GM21717 (cell line): ENCODE results near the gene DDO.
"Not testable (repeated sequence)": the region's sequence is repeated elsewhere in the genome, so short reads cannot be mapped to it uniquely, and the experiment has no call there.

Experiments
- ATAC-seq: cut with Tn5 transposase; IDR thresholded peaks from one replicate; pipeline ENCODE4 v1.9.1; 2021; ENCODE audit warnings: mild to moderate bottlenecking, moderate library complexity; ENCODE audit not compliant: unreplicated experiment

The DDO gene, protein sequence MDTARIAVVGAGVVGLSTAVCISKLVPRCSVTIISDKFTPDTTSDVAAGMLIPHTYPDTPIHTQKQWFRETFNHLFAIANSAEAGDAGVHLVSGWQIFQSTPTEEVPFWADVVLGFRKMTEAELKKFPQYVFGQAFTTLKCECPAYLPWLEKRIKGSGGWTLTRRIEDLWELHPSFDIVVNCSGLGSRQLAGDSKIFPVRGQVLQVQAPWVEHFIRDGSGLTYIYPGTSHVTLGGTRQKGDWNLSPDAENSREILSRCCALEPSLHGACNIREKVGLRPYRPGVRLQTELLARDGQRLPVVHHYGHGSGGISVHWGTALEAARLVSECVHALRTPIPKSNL

DNA sequence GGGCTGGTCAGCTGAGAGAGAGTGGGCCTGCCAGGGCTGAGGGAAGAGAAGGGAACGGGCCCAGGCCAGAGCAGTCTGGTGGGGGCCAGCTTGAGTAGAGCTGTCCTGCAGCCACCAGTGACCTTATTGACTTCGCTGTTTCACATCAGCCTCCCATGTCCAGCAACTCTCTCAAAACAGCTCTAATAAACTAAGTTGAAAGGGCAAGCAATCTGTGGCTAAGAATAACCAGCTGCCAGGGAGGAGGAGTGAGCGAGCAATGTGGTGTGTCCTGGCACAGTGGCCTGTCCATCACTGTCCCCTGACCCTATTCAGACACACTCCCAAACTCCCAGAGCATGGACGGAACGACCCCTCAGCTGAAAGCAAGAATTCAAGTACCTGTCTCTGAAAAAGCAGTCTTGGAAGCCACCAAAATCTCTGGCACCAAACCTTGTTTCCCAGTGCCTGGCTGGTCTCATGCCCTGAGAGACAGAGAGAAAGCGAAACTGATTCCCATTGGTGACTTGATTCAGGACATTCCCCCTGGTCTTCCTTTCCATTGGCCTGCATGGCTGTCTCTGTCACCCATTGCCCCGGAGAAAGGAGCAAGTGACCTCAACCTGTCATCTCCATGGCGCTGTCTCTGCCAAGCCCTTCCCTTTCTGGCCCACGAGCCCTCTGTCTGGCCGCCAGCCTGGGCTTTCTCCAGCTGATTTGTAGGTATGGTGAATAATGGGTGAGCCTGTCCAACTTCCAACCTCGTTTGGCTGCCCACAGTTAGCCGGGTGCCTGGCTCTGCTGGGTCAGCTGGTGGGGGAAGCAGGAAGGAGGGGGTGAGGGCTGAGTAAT lies at the start of gene DDO:
DDO (minus strand) TSS at position 490 of the 831 bp plus-strand sequence. CDS start 2,113 bp downstream, outside the sequence.
- peak; percentile 56 for ATAC-seq

DNA sequence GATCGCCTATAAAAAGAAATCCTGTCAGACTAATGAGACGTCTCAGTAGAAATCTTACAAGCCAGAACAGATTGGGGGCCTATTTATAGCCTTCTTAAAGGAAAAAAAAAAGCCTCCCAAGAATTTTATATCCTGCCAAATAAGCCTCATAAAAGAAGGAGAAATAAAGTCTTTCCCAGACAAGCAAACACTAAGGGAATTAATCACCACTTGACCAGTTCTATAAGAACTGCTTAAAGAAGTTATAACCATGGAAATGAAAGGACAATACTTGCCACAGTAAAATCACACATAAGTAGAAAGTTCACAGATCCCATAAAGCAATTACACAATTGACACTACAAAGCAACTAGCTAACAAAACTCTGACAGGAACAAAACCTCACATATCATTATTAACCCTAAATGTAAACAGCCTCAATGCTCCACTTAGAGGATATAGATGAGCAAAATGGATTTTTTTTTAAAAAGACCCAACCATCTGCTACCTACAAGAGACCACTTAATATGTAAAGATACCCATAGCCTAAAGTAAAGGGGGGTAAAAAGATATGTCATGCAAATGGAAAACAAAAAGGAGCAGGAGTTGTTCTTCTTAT lies 47.6 kb upstream of the DDO start:
- no peak for ATAC-seq

DNA sequence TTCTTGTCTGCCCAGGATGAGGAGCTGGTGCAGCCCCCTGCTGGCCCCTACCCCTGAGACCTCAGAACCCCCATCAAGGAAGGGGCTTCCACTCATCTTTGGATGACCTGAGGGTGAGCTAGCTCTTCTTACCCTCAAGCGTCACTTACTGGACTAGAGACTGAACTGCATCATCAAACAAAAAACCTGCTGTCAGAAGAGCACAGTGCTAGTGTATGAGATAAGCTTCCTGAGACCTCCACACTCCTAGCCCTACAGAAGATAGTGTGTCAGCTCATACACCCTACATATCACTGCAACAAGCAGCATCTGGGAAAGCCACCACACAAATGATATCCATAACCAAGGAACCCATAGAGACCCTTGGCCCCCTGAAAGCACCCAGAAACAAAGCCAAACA lies 46.0 kb upstream of the DDO start:
- no peak for ATAC-seq

DNA sequence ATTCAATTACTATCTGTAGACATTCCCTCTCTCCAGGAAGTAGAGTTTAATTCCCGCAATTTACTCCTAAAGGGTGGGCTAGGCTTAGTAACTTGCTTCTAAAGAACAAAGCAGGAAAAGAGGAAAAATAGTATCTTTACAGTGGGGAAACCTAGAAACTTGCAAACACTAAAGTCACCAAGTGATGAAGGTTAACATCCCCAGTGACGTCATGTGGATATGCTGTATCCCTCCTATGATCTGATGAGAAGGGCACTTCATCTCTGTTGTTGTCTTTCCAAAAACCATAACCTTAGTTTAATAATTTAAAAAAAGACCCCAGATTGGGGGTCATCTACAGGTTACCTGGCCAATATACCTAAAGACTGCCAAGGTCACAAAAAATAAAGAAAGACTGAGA lies 43.8 kb upstream of the DDO start:
- ATAC-seq = no peak

DNA sequence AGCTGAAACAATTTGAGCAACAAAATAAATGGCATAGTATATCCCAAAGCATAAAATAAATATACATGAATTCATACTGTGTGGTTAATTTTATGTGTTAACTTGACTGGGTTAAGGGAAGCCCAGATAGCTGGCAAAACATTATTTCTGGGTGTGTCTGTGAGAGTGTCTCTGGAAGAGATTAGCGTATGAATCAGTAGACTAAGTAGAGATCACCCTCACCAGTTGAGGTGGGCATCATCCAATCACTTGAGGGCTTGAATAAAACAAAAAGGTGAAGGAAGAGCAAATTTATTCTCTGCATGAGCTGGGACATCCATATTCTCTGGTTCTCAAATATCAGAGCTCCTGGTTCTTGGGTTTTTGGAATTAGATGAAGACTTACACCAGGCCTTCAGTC lies 43.1 kb upstream of the DDO start:
- no peak for ATAC-seq

DNA sequence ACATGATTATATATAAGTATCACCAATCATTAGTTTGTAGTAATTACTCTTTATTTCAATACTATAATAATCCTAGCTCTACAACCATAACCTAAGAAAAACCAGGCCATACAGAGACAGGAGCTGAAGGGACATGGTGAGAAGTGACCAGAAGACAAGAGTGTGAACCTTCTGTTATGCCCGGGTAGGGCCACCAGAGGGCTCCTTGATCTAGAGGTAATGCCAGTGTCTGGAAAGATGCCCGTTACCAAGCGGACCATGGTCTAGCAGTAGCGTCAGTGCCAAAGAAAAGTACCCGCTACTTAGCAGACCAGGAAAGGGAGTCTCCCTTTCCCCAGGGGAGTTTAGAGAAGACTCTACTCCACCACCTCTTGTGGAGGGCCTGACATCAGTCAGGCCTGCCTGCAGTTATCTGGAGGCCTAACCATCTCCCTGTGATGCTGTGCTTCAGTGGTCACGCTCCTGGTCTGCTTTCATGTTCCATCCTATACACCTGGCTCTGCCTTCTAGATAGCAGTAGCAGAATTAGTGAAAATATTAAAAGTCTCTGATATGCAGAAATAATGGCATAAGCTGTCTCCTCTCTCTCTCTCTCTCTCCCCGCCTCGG lies 42.3 kb upstream of the DDO start:
- not testable (repeated sequence) for ATAC-seq

DNA sequence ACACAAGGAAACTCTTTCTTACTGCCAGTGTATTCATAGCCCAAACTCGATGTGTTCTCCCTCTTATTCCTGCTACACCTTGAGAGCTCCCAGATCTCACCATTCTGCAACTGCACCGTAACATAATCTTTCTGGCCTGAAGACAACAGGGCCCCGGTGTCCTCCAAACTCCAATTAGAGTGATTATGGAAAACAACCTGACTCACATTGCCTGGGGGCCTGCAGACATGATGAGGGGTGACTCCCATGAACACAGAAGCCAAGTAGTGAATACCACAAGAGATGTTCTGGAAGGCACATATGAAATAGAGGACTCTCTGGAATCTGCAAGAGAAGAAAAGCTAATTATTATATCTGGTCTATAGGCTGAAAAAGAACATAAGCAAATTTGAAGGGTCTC lies 41.3 kb upstream of the DDO start:
- ATAC-seq = no peak

DNA sequence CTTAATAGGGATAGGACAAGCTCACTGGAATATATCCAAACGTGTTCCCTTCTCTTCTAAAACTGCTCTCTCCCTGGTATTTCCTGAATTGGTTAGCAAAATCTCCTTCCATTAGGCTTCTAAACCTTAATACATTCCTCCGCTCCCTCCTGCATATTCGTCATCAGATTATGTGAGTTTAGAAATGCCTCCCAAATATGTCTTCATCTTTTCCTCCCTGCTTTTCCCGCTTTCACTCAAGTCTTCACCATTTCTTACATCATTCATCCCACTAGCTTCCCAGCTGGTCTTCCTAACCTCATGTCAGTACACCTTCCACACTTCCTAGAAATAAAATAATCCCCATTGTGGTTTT lies 34.1 kb upstream of the DDO start:
- ATAC-seq = no peak

DNA sequence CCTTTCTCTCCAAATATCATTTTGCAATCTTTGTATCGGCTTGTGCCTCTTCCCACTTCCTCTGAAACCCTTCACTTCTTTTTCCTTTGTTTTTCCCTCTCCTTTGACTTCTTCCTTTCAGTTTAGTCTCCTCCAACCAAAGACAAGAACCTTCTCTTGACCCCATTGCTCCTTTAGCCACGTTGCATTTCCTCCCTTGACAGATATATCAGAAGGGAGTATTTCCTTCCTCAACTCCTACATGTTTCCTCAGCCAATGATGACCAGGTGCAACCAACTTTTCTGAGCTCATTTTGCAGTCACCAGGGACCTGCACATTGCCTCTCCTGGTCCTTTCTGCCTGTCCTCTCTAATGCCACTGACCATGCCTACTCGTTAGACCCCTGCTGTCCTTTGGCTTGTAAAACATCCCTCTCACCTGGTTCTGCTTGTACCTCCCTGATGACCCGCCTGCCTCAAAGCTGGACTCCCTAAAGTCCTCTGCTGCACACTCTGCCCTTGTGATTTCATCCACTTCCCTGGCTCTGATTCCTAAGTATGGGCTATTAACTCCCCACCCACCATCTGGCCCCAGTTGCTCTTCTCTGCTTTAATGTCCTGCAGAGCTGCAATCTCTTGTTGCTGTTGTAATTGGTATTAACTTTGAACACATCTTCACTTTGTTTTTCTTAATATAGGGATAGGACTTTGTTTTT lies 33.6 kb upstream of the DDO start:
- no peak for ATAC-seq

DNA sequence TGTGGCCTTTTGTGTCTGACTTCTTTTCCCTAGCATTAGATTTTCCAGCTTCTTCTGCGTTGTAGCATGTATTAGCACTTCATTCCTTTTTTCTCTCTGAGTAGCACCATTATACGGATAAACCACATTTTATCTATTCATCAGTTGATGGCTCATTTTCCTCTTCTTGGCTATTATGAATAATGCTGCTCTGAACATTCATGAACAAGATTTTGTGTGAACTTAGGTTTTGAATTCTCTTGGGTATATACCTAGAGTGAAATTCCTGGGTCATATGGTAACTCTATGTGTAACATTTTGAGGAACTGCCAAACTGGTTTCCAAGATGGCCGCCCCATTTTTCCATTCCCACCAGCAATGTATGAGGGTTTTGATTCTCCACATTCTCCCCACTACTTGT lies 32.4 kb upstream of the DDO start:
- no peak for ATAC-seq

DNA sequence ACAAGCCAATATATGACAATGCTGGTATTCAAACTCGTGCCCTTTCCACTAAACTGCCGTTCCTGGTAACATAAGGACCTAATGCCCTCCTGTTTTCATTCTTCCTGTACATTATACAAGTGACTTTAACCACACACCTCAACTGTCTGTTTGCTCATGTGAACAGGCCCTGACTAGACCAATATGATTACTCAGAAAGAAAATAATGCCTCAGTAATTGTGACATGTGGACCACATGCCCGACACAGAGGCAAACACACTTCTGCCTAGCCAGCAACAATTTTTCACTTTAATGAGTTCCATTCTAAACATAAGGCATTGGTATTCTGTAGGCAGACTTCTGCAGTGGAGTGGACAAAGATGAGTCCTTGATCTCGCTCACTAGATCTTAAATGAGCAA lies 31.0 kb upstream of the DDO start:
- ATAC-seq = no peak

DNA sequence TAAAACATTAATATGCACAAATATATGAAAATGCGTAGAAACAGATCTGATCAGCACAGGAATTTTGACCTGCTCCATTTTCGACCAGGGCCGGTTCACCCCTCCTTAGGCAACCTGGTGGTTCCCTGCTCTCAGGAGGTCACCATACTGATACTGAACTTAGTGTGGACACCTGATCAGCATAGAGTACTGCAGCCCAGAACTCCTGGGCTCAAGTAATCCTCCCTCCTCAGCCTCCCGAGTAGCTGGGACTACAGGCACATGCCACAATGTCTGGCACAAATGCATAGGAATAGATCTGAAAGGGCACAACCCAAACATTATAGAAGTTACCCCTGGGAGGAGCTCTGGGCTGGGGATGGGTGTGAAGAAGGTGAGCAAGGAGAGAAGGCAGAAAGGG lies 24.7 kb upstream of the DDO start:
- no peak for ATAC-seq

DNA sequence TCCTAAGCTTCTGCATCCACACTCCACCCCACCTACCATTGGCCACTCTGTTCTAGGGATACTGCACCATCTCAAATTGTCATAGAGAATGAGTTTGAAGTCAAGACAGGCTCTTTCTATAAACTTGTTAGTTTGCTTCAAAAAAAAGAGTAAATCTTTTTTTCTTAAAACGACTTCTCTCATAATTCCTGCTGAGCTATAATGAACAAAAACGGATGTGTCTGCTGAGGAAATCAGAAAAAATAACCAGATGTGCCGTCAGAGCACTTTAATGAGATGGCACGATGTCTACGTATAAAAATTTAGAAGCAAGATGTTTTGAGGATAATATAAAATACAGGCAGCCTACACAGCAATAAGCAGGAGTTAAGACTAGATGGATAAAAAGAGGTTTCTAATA lies 24.0 kb upstream of the DDO start:
- ATAC-seq = no peak

DNA sequence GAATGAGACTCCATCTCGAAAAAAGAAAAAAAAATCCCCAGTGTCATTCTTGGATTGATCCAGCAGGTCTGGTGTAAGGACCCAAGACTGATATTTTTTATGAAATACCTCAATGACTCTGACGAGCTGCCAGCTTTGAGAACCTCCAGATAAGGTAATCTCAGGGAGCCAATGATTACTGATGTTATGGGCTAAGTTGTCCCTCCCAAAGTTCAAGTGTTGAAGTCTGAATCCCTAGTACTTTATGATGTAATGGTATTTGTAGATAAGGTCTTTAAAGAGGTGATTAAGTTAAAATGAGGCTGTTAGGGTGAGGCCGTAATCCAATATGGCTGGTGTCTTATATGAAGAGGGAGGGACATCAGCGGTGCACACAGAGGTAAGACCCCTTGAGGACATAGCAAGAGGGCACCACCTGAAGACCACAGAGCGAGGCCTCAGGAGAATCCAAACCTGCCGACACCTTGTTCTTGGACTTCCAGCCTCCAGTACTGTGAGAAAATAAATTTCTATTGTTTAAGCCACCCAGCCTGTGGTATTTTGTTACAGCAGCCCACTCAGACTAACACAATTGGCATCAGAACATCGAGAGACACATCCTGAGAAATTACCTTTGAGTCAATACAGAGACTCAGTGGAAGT lies 19.7 kb upstream of the DDO start:
- no peak for ATAC-seq

DNA sequence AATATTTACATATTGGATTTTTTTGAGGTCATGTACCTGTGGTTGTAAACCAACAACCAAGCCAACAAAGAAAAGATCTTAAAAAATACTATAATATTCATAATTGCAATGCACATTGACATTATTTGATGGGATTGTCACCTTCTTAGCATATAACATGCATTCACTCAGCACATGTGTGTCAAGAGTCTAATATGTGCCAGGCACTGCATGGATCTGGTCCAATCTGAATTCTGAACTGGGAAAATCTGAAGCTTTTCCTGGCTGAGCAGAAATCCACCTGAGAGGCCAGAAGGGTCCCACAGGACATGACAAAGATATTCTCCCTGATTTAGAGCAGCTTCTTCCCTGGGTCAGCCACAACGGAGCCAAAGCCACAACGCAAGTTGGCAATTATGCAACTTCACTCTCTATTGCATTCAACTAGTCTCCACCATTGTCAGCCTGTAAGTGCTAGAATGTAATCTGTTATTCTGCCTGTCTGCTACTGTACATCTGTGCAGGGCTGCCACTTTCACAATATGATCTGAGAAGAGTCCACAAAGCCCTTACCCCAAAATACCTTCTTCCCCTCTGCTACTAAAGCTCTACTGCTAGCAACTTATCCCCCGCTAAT lies 17.0 kb upstream of the DDO start:
- no peak for ATAC-seq

DNA sequence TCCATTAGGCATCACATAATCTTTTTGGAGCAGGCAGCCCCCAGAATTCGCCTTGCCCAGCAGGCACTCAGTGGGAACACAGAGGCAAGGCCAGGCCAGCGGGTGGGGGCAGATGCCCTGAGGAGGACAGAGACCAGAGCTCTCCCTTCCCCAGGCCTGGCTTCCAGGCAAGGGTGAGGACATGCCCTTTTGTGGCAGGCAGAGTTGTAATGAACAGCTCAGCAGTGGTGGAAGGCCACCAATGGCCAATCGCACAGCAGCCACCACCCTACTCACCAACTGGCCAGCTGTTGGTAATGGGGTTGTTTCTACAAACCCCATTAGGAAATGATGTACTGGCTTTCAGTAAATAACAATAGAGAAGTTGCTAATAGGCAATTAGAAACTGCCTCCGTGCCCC lies 15.4 kb upstream of the DDO start:
- no peak for ATAC-seq

DNA sequence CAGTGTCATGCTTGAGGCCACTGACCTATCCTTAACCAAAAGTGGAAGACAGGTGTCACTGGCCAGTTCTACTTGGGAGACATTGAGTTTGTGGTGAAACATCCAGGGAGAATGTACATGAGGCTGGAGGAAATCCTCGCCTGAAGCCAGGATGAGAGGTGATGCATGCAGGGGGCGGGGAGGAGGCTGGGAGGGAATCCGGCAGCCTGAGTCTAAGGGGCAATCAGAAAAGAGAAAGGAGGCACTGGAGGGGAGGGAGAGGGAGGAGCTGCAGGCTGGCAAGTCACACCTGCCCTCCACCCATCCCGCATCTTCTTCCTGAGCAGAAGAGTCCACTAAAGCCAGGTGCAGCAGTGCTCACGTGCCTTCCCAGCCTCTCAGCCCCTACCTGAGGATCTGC lies 14.9 kb upstream of the DDO start:
- no peak for ATAC-seq

DNA sequence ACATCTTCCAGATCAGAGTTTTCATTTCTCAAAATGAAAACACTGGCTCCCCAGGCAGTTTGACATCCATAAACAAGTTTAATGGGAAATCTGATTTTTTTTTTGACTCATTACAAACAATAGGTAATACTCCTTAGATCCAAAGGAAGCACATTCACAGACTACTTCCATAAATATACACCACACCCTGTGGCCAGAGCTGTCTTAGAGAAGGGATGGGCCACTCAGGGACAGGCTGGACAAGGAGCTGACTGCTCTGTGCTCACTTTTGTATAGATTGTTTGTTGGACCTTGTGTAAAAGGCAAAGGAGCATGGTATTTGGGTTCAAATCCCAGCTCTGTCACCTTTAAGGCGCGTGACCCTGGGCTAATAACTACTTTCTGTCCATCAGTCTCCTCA lies 12.8 kb upstream of the DDO start:
- no peak for ATAC-seq

DNA sequence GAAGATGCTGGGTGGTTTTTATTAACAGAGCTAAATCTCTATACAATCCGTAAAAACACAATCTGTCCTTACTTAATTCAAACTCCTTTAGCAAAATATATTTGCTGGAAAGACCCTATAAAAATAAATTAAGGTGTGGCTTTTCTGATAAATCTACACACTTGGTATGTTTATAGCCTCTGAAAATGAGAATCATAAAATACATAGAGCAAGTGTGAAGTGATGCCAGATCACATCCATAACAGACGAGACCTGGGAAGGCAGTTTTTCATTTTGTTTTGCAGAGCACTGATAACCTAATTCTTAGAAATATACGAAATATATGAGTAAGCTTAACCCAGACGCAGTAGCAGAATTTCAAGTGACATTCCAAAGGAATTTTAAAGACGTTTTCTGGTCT lies 10.4 kb upstream of the DDO start:
- no peak for ATAC-seq

DNA sequence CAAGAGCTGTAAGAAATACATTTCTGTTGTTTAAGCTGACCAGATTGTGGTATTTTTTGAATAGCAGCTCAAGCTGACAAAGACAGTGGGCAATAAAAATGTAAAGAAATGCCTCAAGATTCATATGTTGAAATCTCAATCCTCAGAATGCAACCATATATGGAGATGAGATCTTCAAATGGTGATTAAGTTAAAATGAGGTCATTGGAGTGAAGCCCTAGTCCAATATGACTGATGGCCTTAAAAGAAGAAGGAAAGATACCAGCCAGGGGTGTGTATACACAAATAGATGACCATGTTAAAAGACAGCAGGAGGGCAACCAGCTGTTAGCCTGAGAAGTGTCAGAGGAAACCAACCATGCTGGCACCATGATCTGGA lies 7.1 kb upstream of the DDO start:
- ATAC-seq = no peak
